Fibroblast of the aortic adventitia (primary cell): ENCODE data around the gene ZNF573. TPM values are rescaled to one million over a fixed set of nuclear protein-coding genes. Genes with fewer than 3 reads are reported as not detected.
A peak's percentile ranks its signal among the peaks of the same experiment; 100 is the strongest.

ENCODE experiments used
- DNase-seq: peaks from one replicate; pipeline ENCODE4 v3.0.0-alpha.2; 2010; ENCODE audit warnings: low read depth
- H3K4me3 ChIP-seq: 2 replicates; pipeline ENCODE4 v1.5.1; 2011; ENCODE audit warnings: low read depth, mild to moderate bottlenecking, control low read depth, low read length, moderate library complexity
- CTCF ChIP-seq: IDR thresholded peaks from 2 replicates; pipeline ENCODE4 v1.5.1; 2011; ENCODE audit warnings: mild to moderate bottlenecking, low read length, control low read depth, inconsistent platforms; ENCODE audit not compliant: insufficient read depth
- total RNA-seq: library from RNA; depleted of rRNA; stranded (reverse); fragments of >200 nt; gene quantifications from 2 replicates; pipeline ENCODE4 v1.2.3, GENCODE V29; 2012; ENCODE audit warnings: low replicate concordance

The ZNF573 gene
- total RNA-seq, 1 donor = 10.4 TPM

DNA sequence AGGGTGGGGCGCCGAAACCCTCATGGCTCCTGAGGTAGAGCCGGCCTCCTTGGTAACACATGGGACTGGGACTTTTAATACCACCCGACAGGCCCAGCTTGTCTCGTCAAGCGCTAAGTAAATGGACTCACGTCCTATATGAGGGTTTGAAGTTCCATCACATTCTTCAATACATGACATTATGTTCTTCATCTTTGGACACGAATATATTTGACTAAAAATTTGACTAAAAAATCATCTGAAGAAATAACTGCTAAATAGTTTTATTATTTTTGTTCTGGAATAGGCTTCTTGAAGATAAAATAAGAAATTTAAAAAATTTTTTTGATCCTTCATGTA is 59.5 kb downstream of the ZNF573 start:
- H3K4me3 ChIP-seq = peak overlapping the region; percentile 90
- DNase-seq = no peak
- no peak for TF ChIP-seq CTCF

GRCh38 chr19:37719111-37719926 is 60.1 kb downstream of the ZNF573 start, which contains the start of gene ZNF607:
ZNF607 (minus strand) TSS chr19:37719761; CDS start chr19:37711618, 8,143 bp downstream.
- DNase-seq = peak; percentile 88
- TF ChIP-seq CTCF = peak; percentile 66
- peak within 1 kb of the TSS; percentile 90 for H3K4me3 ChIP-seq

DNA sequence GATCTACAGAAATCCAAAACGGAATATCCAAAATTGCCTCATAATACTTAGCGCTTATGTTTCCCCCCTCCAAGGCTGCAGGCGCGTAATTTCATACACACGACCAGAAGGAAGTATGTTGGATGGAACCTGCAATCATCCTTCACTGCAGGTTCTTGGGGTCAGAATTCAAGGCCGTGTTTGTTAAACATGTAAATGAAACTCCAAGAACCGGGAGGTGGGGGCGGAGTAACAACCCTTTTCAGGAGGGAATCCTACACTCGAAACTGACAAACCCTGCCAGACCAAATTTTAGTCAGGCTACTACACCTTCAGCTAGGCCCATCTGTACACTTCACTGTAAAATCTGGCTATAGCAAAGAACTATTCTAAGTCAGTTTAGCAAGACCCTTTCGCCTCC is 61.1 kb downstream of the ZNF573 start:
- H3K4me3 ChIP-seq = peak overlapping the region; percentile 90
- TF ChIP-seq CTCF = no peak
- DNase-seq = no peak

DNA sequence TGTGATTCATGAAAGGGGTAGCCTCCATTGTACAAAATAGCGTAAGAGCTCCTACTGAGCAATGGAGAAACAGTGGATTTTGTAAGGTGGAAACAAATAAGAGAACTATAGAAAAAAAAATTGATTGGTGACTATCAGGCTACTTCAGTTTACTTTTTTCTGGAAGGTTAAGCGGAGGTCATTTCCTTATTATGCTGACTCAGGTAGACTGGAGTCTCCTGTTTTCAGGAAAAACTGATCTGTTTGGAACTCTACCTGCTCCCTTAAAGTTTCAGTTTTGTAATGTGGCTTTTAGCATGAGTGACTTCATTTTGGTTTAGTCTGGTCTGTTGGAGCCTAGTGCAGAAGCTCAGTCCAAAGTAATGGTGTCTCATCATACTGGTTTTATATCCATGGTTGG is 63.2 kb downstream of the ZNF573 start:
- no peak for TF ChIP-seq CTCF
- no peak for DNase-seq
- no peak overlapping the region for H3K4me3 ChIP-seq

- TF ChIP-seq CTCF = no peak
- no peak overlapping the region for H3K4me3 ChIP-seq
- no peak for DNase-seq
Measured at GRCh38 chr19:37706052-37706605, 73.3 kb downstream of the ZNF573 start.

- no peak overlapping the region for H3K4me3 ChIP-seq
- TF ChIP-seq CTCF = no peak
- no peak for DNase-seq
Measured at GRCh38 chr19:37699057-37699456, 80.3 kb downstream of the ZNF573 start.
